Measurements from ENCODE around the gene TMC1. TPM values are rescaled to one million over a fixed set of nuclear protein-coding genes. Genes with fewer than 3 reads are reported as not detected.

Gene TMC1
- total RNA-seq, 6 donors from 2014 or later = 0.67 TPM; not detected in 5

GRCh38 chr9:72687331-72687730 is 165.9 kb downstream of the TMC1 start:
- Histone ChIP-seq H3K4me3 (no peak overlapping the region), H3K27me3 (no peaks in the 10 kb centered on the region), H3K36me3 (no peaks in the 10 kb centered on the region), H3K9me3 (no peaks in the 10 kb centered on the region), H3K27ac (no peak overlapping the region), H3K4me1 (no peaks in the 10 kb centered on the region)
- DNase-seq (no peak), ATAC-seq (ENCODE audit: low FRiP score in 2 of 2) (no peak)
- TF ChIP-seq CTCF (IDR thresholded peaks at IDR 0.05) (no peak), POLR2AphosphoS5 (IDR thresholded peaks at IDR 0.05) (no peak), POLR2A (IDR thresholded peaks at IDR 0.05) (no peak), EP300 (IDR thresholded peaks at IDR 0.05) (no peak)

- H3K36me3 ChIP-seq = no peaks in the 10 kb centered on the region
- DNase-seq = no peak
- H3K9me3 ChIP-seq = no peaks in the 10 kb centered on the region
- no peaks in the 10 kb centered on the region for H3K4me1 ChIP-seq
- ATAC-seq (ENCODE audit: low FRiP score in 2 of 2) = no peak
- no peak overlapping the region for H3K27ac ChIP-seq
- no peaks in the 10 kb centered on the region for H3K27me3 ChIP-seq
- H3K4me3 ChIP-seq = no peak overlapping the region
- TF ChIP-seq POLR2A (IDR thresholded peaks at IDR 0.05) = no peak
- no peak for TF ChIP-seq CTCF (IDR thresholded peaks at IDR 0.05)
- no peak for TF ChIP-seq POLR2AphosphoS5 (IDR thresholded peaks at IDR 0.05)
- TF ChIP-seq EP300 (IDR thresholded peaks at IDR 0.05) = no peak
Measured at GRCh38 chr9:72691671-72692070, 170.3 kb downstream of the TMC1 start.

- DNase-seq (no peak), ATAC-seq (ENCODE audit: low FRiP score in 2 of 2) (no peak)
- Histone ChIP-seq H3K36me3 (no peaks in the 10 kb centered on the region), H3K4me1 (no peaks in the 10 kb centered on the region), H3K9me3 (no peaks in the 10 kb centered on the region), H3K4me3 (no peak overlapping the region), H3K27ac (no peak overlapping the region), H3K27me3 (no peaks in the 10 kb centered on the region)
- no peak for TF ChIP-seq EP300 (IDR thresholded peaks at IDR 0.05)
- no peak for TF ChIP-seq POLR2A (IDR thresholded peaks at IDR 0.05)
- TF ChIP-seq POLR2AphosphoS5 (IDR thresholded peaks at IDR 0.05) = no peak
- TF ChIP-seq CTCF (IDR thresholded peaks at IDR 0.05) = no peak
- 73 to 75% methylated on average over 3 of the region's 3 CpGs for WGBS, 2 donors
Measured at GRCh38 chr9:72695365-72695764, 174.0 kb downstream of the TMC1 start.

GRCh38 chr9:72696511-72696910 is 175.1 kb downstream of the TMC1 start:
- ATAC-seq (ENCODE audit: low FRiP score in 2 of 2) (no peak), DNase-seq (no peak)
- no peak overlapping the region for H3K27ac ChIP-seq
- no peaks in the 10 kb centered on the region for H3K36me3 ChIP-seq
- H3K4me3 ChIP-seq = no peak overlapping the region
- TF ChIP-seq CTCF (IDR thresholded peaks at IDR 0.05) (no peak), EP300 (IDR thresholded peaks at IDR 0.05) (no peak), POLR2A (IDR thresholded peaks at IDR 0.05) (no peak), POLR2AphosphoS5 (IDR thresholded peaks at IDR 0.05) (no peak)
- H3K9me3 ChIP-seq = no peaks in the 10 kb centered on the region
- no peaks in the 10 kb centered on the region for H3K27me3 ChIP-seq
- H3K4me1 ChIP-seq = no peaks in the 10 kb centered on the region

- ATAC-seq (ENCODE audit: low FRiP score in 2 of 2) = no peak
- Histone ChIP-seq H3K9me3 (no peaks in the 10 kb centered on the region), H3K36me3 (no peaks in the 10 kb centered on the region), H3K27ac (no peak overlapping the region), H3K4me1 (no peaks in the 10 kb centered on the region), H3K4me3 (no peak overlapping the region), H3K27me3 (no peaks in the 10 kb centered on the region)
- 93 to 99% methylated on average over 3 of the region's 3 CpGs for WGBS, 2 donors
- TF ChIP-seq POLR2A (IDR thresholded peaks at IDR 0.05) (no peak), POLR2AphosphoS5 (IDR thresholded peaks at IDR 0.05) (no peak)
- no peak for DNase-seq
Measured at GRCh38 chr9:72701510-72701909, 180.1 kb downstream of the TMC1 start.

Measured in upper lobe of left lung (tissue), 6 donors.